ENCODE results near the gene SEC31A.

Gene SEC31A

DNA sequence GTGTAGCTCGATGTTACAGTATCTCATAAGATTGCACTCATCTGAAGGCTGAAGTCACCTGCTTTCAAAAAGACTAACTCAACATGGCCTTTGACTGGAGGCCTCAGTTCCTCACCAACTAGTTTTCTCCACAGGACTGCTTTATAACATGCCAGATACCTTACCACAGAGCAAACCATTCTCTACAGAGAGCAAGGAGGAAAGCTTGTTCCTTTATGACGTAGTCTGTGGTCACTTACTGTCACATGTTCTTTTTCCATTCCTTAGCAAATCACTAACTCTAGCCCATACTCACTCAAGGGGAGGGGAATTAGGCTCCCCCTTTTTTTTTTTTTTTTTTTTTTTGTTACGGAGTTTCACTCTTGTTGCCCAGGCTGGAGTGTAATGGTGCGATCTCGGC, 12.8 kb upstream of the SEC31A start:
- no peak for TF ChIP-seq CTCF (IDR thresholded peaks at IDR 0.05; ENCODE audit: borderline replicate concordance, control extremely low read depth, extremely low read depth, insufficient read depth, missing control alignments)
- DNase-seq (ENCODE audit: low spot score): no peak
- in situ Hi-C loops (cut with MboI; ENCODE audit: low sequenced_read_pairs, unreplicated experiment): no loop called here

DNA sequence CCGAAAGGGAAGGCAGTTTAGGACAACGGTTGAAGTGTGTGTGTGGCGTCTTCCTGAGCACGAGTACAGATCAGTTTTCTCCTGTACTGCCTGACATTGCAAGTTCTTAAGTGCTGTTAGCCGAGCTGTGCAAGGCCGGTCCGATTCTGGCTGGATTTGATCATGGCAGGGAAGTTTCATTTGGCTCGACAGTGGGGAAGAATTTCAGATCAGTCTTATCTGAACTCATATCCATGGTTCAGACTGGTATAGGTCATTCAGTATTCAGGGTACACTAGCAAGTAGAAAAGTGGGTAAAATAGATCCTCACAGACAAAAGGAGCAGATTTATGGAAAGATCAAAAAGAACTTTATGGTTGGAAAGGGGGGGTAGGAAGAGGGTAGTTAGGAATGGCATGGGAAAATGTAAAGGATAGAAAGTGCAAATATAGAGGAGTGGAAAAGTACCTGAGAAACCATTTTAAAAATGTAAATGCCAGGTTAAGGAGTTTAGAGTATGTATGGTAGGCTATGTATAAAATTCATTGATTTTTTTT, 10.3 kb upstream of the SEC31A start:
- no peak for TF ChIP-seq CTCF (IDR thresholded peaks at IDR 0.05; ENCODE audit: borderline replicate concordance, control extremely low read depth, extremely low read depth, insufficient read depth, missing control alignments)
- DNase-seq (ENCODE audit: low spot score): no peak
- in situ Hi-C loops (cut with MboI; ENCODE audit: low sequenced_read_pairs, unreplicated experiment): no loop called here

GRCh38 chr4:82900411-82901182, 9.6 kb upstream of the SEC31A start, which contains the start of gene THAP9:
TSS of gene THAP9 (plus strand) at chr4:82900735. CDS start at chr4:82900803, 68 bp downstream.
- in situ Hi-C loops (cut with MboI; ENCODE audit: low sequenced_read_pairs, unreplicated experiment): no loop called here
- DNase-seq (ENCODE audit: low spot score): peak; percentile 90
- TF ChIP-seq CTCF (IDR thresholded peaks at IDR 0.05; ENCODE audit: borderline replicate concordance, control extremely low read depth, extremely low read depth, insufficient read depth, missing control alignments): no peak

DNA sequence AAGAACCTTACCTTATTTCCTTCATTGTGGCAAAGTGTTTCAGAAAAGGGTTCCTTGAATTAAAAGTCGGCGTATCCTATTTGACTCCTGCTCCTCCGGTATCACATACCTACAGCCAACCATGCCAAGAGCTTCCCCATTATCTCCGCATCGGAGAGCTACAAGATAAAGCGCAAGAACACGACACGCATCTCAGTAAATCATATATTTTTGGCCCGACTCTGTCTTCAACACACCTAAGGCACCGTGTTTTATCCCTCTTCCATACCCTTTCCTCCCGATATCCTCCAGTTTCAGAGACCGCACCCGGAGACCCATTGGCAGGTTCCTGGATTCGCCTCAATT, 9.1 kb upstream of the SEC31A start:
- DNase-seq (ENCODE audit: low spot score): no peak
- no peak for TF ChIP-seq CTCF (IDR thresholded peaks at IDR 0.05; ENCODE audit: borderline replicate concordance, control extremely low read depth, extremely low read depth, insufficient read depth, missing control alignments)
- in situ Hi-C loops (cut with MboI; ENCODE audit: low sequenced_read_pairs, unreplicated experiment): no loop called here

DNA sequence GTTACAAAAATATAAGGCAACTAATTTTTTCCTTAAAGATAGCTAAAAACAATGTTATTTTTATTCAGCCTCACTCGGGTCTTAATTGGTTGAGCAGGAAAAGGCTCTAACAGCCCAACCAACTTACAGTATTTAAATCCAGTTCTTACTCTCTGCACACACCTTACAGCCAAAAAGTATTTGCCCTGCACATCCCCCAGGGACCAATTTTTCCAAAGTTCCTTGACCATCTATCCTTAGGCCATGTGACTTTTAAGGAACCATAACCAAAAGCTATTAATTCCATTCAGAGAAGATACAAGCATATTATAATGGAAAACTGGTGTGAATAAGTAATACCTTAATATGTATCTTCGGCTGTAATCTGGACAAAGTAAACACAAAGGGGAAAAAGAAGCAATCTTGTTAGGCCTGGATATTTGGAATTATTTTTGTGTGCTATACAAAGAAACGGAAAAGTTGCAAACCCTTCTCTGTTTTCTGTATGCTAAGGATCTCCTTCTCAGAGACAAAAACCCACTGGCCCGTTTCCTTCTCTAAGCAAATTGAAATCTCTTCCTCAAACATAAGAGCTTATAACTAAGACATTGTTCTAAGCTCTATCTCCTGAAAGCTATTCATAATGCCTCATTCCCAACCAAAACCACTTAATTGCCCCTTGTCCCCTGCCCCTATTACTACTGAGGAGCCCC, 8.6 kb upstream of the SEC31A start:
- in situ Hi-C loops (cut with MboI; ENCODE audit: low sequenced_read_pairs, unreplicated experiment): loop anchor here (25.0 kb wide), 1 partner anchor 363 kb away; no protein-coding TSS in a partner anchor
- no peak for TF ChIP-seq CTCF (IDR thresholded peaks at IDR 0.05; ENCODE audit: borderline replicate concordance, control extremely low read depth, extremely low read depth, insufficient read depth, missing control alignments)
- no peak for DNase-seq (ENCODE audit: low spot score)

DNA sequence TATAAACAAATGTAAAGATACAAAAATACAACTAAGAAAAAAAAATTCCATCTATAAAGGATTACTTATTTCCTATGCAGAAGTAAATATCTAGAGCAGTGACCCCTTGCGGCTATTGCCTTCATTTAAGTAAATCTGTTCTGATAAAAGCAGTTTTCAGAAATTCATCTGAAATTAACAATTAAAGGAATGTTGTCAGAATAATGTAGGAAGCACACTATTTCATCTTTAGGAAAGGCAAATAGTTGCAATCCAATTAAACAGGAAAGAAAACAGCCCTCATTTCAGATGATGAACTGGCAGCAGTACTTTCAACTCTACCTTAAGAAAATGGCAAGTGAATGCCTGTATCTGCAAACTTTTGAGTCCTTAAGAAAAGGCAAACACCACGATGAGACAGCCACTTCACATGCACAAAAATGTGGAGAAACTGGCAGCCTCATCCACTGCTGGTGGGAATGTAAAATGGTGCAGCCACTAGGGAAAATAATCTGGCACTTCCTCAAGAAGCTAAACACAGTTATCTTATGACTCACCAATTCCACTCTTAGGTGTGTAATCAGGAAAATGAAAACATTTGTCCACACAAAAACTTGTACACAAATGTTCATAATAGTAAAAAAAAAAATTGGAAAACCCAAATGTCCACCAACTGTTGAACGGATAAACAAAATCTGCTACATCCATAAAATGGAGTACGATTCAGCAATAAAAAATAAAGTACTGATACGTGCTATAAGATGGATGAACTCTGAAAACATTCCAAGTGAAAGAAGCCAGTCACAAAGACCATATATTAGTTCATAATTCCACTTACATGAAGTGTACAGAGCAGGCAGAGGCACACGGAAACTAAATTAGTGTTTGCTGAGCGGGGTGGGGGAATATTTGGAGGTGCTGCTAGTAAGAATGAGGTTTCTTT, 7.6 kb upstream of the SEC31A start:
- no peak for DNase-seq (ENCODE audit: low spot score)
- in situ Hi-C loops (cut with MboI; ENCODE audit: low sequenced_read_pairs, unreplicated experiment): loop anchor here (25.0 kb wide), 1 partner anchor 364 kb away; no protein-coding TSS in a partner anchor
- peak; percentile 25 for TF ChIP-seq CTCF (IDR thresholded peaks at IDR 0.05; ENCODE audit: borderline replicate concordance, control extremely low read depth, extremely low read depth, insufficient read depth, missing control alignments)
